ENCODE results near the gene IL1R1.

IL1R1 gene

DNA sequence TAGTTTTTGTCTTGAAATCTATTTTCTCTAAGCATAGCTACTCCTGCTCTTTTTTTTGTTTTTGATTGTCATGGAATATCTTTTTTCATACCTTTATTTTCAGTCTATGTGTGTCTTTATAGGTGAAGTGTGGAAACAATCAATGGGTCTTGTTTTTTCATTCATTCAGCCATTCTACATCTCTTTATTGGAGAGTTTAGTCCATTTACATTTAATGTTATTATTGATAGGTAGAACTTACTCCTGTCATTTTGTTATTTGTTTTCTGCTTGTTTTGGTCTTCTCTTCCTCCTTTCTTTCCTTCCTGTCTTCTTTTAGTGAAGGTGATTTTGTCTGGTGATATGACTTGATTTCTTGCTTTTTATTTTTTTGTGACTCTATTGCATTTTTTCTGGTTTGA is 62.1 kb downstream of the IL1R1 start:
- no peak for DNase-seq (ENCODE audit: low spot score)

GRCh38 chr2:102206666-102207341 is 64.3 kb downstream of the IL1R1 start:
- no peak for DNase-seq (ENCODE audit: low spot score)

DNA sequence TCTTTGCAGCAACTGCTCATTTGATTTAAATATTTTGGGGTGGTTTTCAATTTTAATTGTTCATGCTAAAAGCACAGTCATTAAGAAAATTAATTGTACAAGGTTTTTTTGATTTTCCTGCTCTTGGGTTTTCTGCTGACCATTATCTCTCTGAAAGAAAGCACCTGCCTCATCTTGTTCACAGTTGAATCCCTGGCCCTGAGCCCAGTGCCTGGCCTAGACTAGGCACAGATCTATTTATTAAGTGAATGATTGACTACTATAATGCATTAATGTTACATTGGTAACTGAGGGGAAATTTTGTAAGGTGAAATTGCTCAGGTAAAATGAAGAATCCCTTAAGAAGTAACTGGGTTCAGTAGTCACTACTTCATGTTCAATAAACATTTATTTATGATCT is 66.2 kb downstream of the IL1R1 start:
- DNase-seq (ENCODE audit: low spot score): no peak

- DNase-seq (ENCODE audit: low spot score): peak; percentile 26
Measured at GRCh38 chr2:102209474-102209873, 66.9 kb downstream of the IL1R1 start.

DNA sequence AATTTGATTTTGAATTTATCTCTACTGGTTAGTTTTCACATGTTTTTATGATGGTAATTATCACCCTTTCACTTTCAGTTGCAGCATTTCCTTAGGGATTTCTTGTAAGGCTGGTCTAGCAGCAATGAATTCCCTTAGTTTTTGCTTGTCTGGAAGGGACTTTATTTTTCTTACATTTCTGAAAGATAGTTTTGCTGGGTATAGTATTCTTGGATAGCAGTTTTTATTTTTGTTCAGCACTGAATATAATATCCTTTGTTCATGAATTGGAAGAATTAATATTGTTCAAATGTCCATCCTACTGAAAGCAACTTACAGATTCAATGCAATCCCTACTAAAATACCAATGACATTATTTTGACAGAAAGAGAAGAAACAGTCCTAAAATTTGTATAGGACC is 74.5 kb downstream of the IL1R1 start:
- DNase-seq (ENCODE audit: low spot score): no peak

- no peak for DNase-seq (ENCODE audit: low spot score)
Measured at GRCh38 chr2:102224824-102225739, 82.5 kb downstream of the IL1R1 start.

DNA sequence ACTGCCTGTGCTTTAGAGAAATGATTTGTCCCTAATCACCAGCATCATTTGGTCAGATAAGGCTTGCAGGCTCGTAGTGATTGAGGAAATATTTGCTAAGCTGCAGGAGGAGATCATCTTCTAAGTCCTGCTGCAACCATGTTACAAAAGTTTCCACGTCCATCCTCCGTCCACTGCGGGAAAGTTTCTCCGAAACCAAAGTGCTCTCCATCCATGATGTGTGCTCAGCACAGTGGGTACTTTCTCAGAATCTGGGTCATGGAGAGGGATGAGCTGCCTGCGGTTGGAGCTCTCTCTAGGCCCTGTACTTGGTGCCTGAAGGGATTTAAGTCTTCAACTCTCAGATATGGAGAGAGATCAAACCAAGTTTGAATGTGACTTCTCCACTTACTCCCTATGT is 83.6 kb downstream of the IL1R1 start:
- no peak for DNase-seq (ENCODE audit: low spot score)

- DNase-seq (ENCODE audit: low spot score): no peak
Measured at GRCh38 chr2:102226612-102227391, 84.3 kb downstream of the IL1R1 start.

- DNase-seq (ENCODE audit: low spot score): no peak
Measured at GRCh38 chr2:102229141-102229769, 86.7 kb downstream of the IL1R1 start.
